ENCODE data around the gene ZNF416. TPM values are rescaled to one million over a fixed set of nuclear protein-coding genes. Genes with fewer than 3 reads are reported as not detected.

ZNF416 gene
- total RNA-seq, 4 donors from 2014 or later: 1.9 to 5.8 (median 2.9) TPM

- no peak for DNase-seq
Measured at GRCh38 chr19:57558525-57558924, 20.2 kb downstream of the ZNF416 start.

GRCh38 chr19:57557659-57558058, 21.1 kb downstream of the ZNF416 start:
- peaks cover 0 to 12% (median 3%) of the 10 kb centered on the region in 4 donors for H3K4me1 ChIP-seq

More at GRCh38 chr19:57558525-57558924, 20.2 kb downstream of the ZNF416 start:
- Histone ChIP-seq H3K4me3 (peak overlapping the region in 2 of 4 donors; percentile 78), H3K4me1 (peaks cover 0 to 12% (median 3%) of the 10 kb centered on the region in 4 donors), H3K27me3 (no peaks in the 10 kb centered on the region), H3K36me3 (peaks cover 0 to 32% (median 0%) of the 10 kb centered on the region in 3 donors), H3K27ac (no peak overlapping the region), H3K9me3 (peaks cover 0 to 27% (median 0%) of the 10 kb centered on the region in 4 donors)
- TF ChIP-seq, protein P1, sequence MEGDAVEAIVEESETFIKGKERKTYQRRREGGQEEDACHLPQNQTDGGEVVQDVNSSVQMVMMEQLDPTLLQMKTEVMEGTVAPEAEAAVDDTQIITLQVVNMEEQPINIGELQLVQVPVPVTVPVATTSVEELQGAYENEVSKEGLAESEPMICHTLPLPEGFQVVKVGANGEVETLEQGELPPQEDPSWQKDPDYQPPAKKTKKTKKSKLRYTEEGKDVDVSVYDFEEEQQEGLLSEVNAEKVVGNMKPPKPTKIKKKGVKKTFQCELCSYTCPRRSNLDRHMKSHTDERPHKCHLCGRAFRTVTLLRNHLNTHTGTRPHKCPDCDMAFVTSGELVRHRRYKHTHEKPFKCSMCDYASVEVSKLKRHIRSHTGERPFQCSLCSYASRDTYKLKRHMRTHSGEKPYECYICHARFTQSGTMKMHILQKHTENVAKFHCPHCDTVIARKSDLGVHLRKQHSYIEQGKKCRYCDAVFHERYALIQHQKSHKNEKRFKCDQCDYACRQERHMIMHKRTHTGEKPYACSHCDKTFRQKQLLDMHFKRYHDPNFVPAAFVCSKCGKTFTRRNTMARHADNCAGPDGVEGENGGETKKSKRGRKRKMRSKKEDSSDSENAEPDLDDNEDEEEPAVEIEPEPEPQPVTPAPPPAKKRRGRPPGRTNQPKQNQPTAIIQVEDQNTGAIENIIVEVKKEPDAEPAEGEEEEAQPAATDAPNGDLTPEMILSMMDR (IDR thresholded peaks at IDR 0.05): no peak
- no peak for TF ChIP-seq POLR2A (IDR thresholded peaks at IDR 0.05)

DNA sequence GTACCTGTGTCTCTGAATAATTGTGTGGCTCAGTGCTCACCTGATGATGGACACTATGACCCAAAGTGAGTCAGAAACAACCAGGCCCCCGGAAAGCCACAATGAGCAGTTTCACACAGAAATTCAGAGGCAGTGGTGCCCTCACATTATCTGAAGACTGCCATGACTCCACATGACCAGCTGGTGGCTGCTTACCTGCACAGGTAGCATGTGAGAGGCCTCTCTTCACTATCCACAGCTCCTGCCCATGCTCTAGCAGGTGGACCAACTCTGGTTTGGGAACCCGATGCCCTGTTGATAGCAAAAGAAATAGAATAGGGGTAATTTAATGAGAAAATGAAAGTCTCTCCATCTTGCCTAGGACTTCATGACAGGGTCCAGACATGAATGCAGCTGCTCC, 26.3 kb downstream of the ZNF416 start:
- Histone ChIP-seq H3K27ac (no peak overlapping the region), H3K27me3 (no peaks in the 10 kb centered on the region), H3K4me3 (no peak overlapping the region), H3K36me3 (peaks cover 0 to 90% (median 6%) of the 10 kb centered on the region in 3 donors), H3K9me3 (peaks cover 0 to 75% (median 12%) of the 10 kb centered on the region in 4 donors), H3K4me1 (no peaks in the 10 kb centered on the region)
- no peak for TF ChIP-seq POLR2A (IDR thresholded peaks at IDR 0.05)
- TF ChIP-seq, protein P1 (IDR thresholded peaks at IDR 0.05): no peak
- DNase-seq: no peak

More at GRCh38 chr19:57557659-57558058, 21.1 kb downstream of the ZNF416 start:
- H3K9me3 ChIP-seq: peaks cover 0 to 31% (median 0%) of the 10 kb centered on the region in 4 donors
- H3K27ac ChIP-seq: no peak overlapping the region
- H3K27me3 ChIP-seq: no peaks in the 10 kb centered on the region
- H3K4me3 ChIP-seq: no peak overlapping the region
- no peak for TF ChIP-seq POLR2A (IDR thresholded peaks at IDR 0.05)
- TF ChIP-seq, protein P1 (IDR thresholded peaks at IDR 0.05): no peak
- peaks cover 0 to 41% (median 0%) of the 10 kb centered on the region in 3 donors for H3K36me3 ChIP-seq
- no peak for DNase-seq

DNA sequence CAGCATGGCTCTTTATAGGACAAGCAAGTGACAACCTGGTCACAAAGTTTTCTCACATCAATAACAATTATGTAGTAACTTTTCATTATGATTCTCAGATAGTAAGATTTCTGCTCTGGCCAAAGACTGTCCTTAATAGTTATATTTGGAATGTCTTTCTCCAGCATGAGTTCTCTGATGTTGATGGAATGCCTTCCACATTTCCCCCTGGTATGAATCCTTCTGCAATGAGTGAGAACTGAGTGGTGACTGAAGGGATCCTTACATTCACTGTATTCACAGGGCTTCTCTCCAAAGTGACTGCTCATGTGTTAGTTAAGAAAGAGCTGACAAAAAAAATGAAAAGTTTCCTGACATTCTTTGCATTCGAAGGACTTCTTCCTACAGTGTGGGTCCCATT, 32.2 kb downstream of the ZNF416 start:
- H3K36me3 ChIP-seq: peaks cover 0 to 94% (median 7%) of the 10 kb centered on the region in 3 donors

DNA sequence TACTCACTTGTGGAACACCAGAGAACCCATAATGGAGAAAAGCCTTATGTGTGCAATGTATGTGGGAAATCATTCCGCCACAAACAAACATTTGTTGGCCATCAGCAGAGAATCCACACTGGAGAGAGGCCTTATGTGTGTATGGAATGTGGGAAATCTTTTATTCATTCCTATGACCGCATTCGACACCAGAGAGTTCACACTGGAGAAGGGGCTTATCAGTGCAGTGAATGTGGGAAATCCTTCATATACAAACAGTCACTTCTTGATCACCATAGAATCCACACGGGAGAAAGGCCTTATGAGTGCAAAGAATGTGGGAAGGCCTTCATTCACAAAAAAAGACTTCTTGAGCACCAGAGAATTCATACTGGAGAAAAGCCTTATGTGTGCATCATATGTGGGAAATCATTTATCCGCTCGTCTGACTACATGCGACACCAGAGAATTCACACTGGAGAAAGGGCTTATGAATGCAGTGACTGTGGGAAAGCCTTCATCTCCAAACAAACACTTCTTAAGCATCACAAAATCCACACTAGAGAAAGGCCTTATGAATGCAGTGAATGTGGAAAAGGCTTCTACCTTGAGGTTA, 40.7 kb downstream of the ZNF416 start:
- DNase-seq: no peak
- H3K4me3 ChIP-seq: no peak overlapping the region
- H3K27me3 ChIP-seq: no peaks in the 10 kb centered on the region
- TF ChIP-seq POLR2A (IDR thresholded peaks at IDR 0.05): no peak
- TF ChIP-seq, protein P1 (IDR thresholded peaks at IDR 0.05): no peak
- no peaks in the 10 kb centered on the region for H3K4me1 ChIP-seq
- peaks cover 0 to 84% (median 3%) of the 10 kb centered on the region in 3 donors for H3K36me3 ChIP-seq
- H3K9me3 ChIP-seq: peaks cover 0 to 98% (median 47%) of the 10 kb centered on the region in 4 donors
- no peak overlapping the region for H3K27ac ChIP-seq

More for the DNA sequence above, 32.2 kb downstream of the ZNF416 start:
- Histone ChIP-seq H3K27ac (no peak overlapping the region), H3K27me3 (no peaks in the 10 kb centered on the region), H3K4me1 (no peaks in the 10 kb centered on the region), H3K9me3 (peaks cover 0 to 97% (median 36%) of the 10 kb centered on the region in 4 donors), H3K4me3 (no peak overlapping the region)
- TF ChIP-seq POLR2A (IDR thresholded peaks at IDR 0.05): no peak
- TF ChIP-seq, protein P1 (IDR thresholded peaks at IDR 0.05): no peak
- DNase-seq: no peak
